H1 (cell line): Measurements from ENCODE around the gene RIMBP2. TPM values are rescaled to one million over a fixed set of nuclear protein-coding genes. Genes with fewer than 3 reads are reported as not detected.

Experiments used
- CTCF ChIA-PET: fragments of 300-600 bp; sonication (Branson Sonifier 250); formaldehyde crosslinking; loops from one replicate; lab custom pipeline; 2021; ENCODE audit not compliant: partially characterized antibody; lab: Charles Lee
- POLR2A ChIA-PET: fragments of 300-600 bp; sonication (Branson Sonifier 250); formaldehyde crosslinking; loops from one replicate; lab custom pipeline; 2021; ENCODE audit warnings: inconsistent platforms; ENCODE audit not compliant: partially characterized antibody; lab: Charles Lee
- DNase-seq, 2 experiments: peaks; one replicate each; pipeline versions ENCODE4 v3.0.0 to v3.0.0-alpha.2; 2010 to 2022; ENCODE audit warnings: low spot score in 2 of 2, low read depth in 1 of 2, mixed read lengths in 1 of 2
- FAIRE-seq: peaks from 2 replicates; lab custom pipeline; 2011; peaks lifted over from hg19 to GRCh38; lab: Jason Lieb, UNC
- H2AFZ ChIP-seq: 2 replicates; pipeline ENCODE4 v1.8.1; 2012; ENCODE audit warnings: low read length, inconsistent platforms
- H2AK5ac ChIP-seq: 2 replicates; pipeline ENCODE4 v1.6.1; 2013; ENCODE audit warnings: low read depth, low read length
- H2BK120ac ChIP-seq: replicated peaks from 2 replicates; pipeline ENCODE3; 2013; ENCODE audit warnings: low read depth, low read length, inconsistent platforms
- H2BK12ac ChIP-seq: 2 replicates; pipeline ENCODE4 v1.6.1; 2013; ENCODE audit warnings: low read depth, low read length
- H2BK15ac ChIP-seq: 2 replicates; pipeline ENCODE4 v1.6.1; 2013; ENCODE audit warnings: low read length
- H2BK20ac ChIP-seq: 2 replicates; pipeline ENCODE4 v1.6.1; 2013; ENCODE audit warnings: low read length
- H2BK5ac ChIP-seq: 2 replicates; pipeline ENCODE4 v1.6.1; 2013; ENCODE audit warnings: low read depth, low read length
- H3K14ac ChIP-seq: 2 replicates; pipeline ENCODE4 v1.6.1; 2013; ENCODE audit warnings: inconsistent platforms; ENCODE audit not compliant: insufficient read length
- H3K18ac ChIP-seq: 2 replicates; pipeline ENCODE4 v1.6.1; 2013; ENCODE audit warnings: low read length; ENCODE audit errors: extremely low read depth
- H3K23ac ChIP-seq: 2 replicates; pipeline ENCODE4 v1.6.1; 2013; ENCODE audit warnings: inconsistent platforms; ENCODE audit not compliant: insufficient read length
- H3K23me2 ChIP-seq: 2 replicates; pipeline ENCODE4 v1.6.1; 2013; ENCODE audit warnings: low read depth, low read length
- H3K27ac ChIP-seq: 2 replicates; pipeline ENCODE4 v1.6.1; 2011; ENCODE audit warnings: low read depth, low read length, inconsistent platforms
- H3K27me3 ChIP-seq, 4 experiments: replicated peaks in 1 of 4; 1 replicate in 1 of 4; 2 replicates in 3 of 4; pipeline versions ENCODE4 v1.6.1 to v1.8.1; 2011 to 2013; ENCODE audit warnings: low read length in 3 of 4, mild to moderate bottlenecking in 3 of 4, inconsistent platforms in 2 of 4, mixed read lengths in 2 of 4, moderate library complexity in 1 of 4; ENCODE audit not compliant: control insufficient read depth in 3 of 4, insufficient read depth in 3 of 4; ENCODE audit errors: extremely low read depth in 1 of 4
- H3K36me3 ChIP-seq, 4 experiments: 2 replicates each; pipeline versions ENCODE4 v1.6.1 to v1.8.1; 2011 to 2013; ENCODE audit warnings: mild to moderate bottlenecking in 4 of 4, low read length in 3 of 4, moderate library complexity in 2 of 4, control low read depth in 1 of 4, inconsistent platforms in 1 of 4; ENCODE audit not compliant: insufficient read depth in 4 of 4, control insufficient read depth in 2 of 4
- H3K4ac ChIP-seq: replicated peaks from 2 replicates; pipeline ENCODE3; 2013; ENCODE audit warnings: low read length, low read depth, mixed read lengths, inconsistent platforms; ENCODE audit not compliant: insufficient read length
- H3K4me1 ChIP-seq, 4 experiments: replicated peaks in 1 of 4; 1 replicate in 1 of 4; 2 replicates in 3 of 4; pipeline versions ENCODE4 v1.6.1 to v1.8.1; 2011 to 2013; ENCODE audit warnings: low read length in 3 of 4, inconsistent platforms in 2 of 4, mixed read lengths in 1 of 4; ENCODE audit not compliant: insufficient read depth in 4 of 4, control insufficient read depth in 3 of 4
- H3K4me2 ChIP-seq, 2 experiments: 2 replicates each; pipeline versions ENCODE4 v1.6.1 to v1.8.1; 2011 to 2013; ENCODE audit warnings: low read depth in 2 of 2, low read length in 2 of 2, control low read depth in 1 of 2, inconsistent platforms in 1 of 2, mild to moderate bottlenecking in 1 of 2; ENCODE audit not compliant: insufficient read depth in 1 of 2
- H3K4me3 ChIP-seq, 4 experiments: fragments of 200-600, 300-600 bp in 1 of 4; sonication (generic), shearing (Covaris generic), sonication (Bioruptor Twin) in 1 of 4; 2 replicates each; pipeline versions ENCODE4 v1.5.1 to v1.8.1; 2011 to 2016; ENCODE audit warnings: low read length in 4 of 4, low read depth in 3 of 4, control low read depth in 2 of 4, inconsistent platforms in 2 of 4, mild to moderate bottlenecking in 2 of 4, mixed read lengths in 1 of 4, moderate library complexity in 1 of 4; ENCODE audit not compliant: insufficient read depth in 2 of 4; ENCODE audit errors: extremely low read depth in 1 of 4
- H3K56ac ChIP-seq: replicated peaks from 2 replicates; pipeline ENCODE3; 2013; ENCODE audit warnings: low read depth, mild to moderate bottlenecking, mixed read lengths, low read length, inconsistent platforms; ENCODE audit not compliant: insufficient read length
- H3K79me1 ChIP-seq: 2 replicates; pipeline ENCODE4 v1.6.1; 2013; ENCODE audit warnings: low read depth, low read length, control low read depth
- H3K79me2 ChIP-seq, 2 experiments: 2 replicates each; pipeline versions ENCODE4 v1.6.1 to v1.8.1; 2012 to 2013; ENCODE audit warnings: low read length in 2 of 2, mild to moderate bottlenecking in 2 of 2, inconsistent platforms in 1 of 2; ENCODE audit not compliant: insufficient read depth in 2 of 2, control insufficient read depth in 1 of 2
- H3K9ac ChIP-seq, 4 experiments: replicated peaks in 1 of 4; 1 replicate in 1 of 4; 2 replicates in 3 of 4; pipeline versions ENCODE4 v1.6.1 to v1.8.1; 2011 to 2013; ENCODE audit warnings: low read depth in 3 of 4, low read length in 3 of 4, control low read depth in 2 of 4, mild to moderate bottlenecking in 2 of 4, moderate library complexity in 2 of 4, inconsistent platforms in 1 of 4; ENCODE audit errors: extremely low read depth in 1 of 4
- H3K9me3 ChIP-seq, 2 experiments: 2 replicates each; pipeline versions ENCODE4 v1.6.1 to v1.8.1; 2012 to 2013; ENCODE audit warnings: mild to moderate bottlenecking in 2 of 2, moderate library complexity in 2 of 2, control low read depth in 1 of 2, inconsistent platforms in 1 of 2, low read depth in 1 of 2, low read length in 1 of 2, mixed read lengths in 1 of 2; ENCODE audit not compliant: insufficient read depth in 2 of 2
- H4K20me1 ChIP-seq, 2 experiments: replicated peaks in 1 of 2; 2 replicates each; pipeline versions ENCODE3 to v1.8.1; 2011 to 2013; ENCODE audit warnings: inconsistent platforms in 2 of 2, low read length in 2 of 2, mild to moderate bottlenecking in 1 of 2; ENCODE audit not compliant: insufficient read depth in 2 of 2, control insufficient read depth in 1 of 2
- H4K5ac ChIP-seq: 2 replicates; pipeline ENCODE4 v1.6.1; 2013; ENCODE audit warnings: low read length, low read depth, mixed read lengths, inconsistent platforms; ENCODE audit not compliant: insufficient read length
- H4K8ac ChIP-seq: 2 replicates; pipeline ENCODE4 v1.8.0; 2013; ENCODE audit warnings: mild to moderate bottlenecking, moderate library complexity, low read length, inconsistent platforms; ENCODE audit not compliant: insufficient read depth; ENCODE audit errors: extremely low read depth
- H4K91ac ChIP-seq: replicated peaks from 2 replicates; pipeline ENCODE3; 2013; ENCODE audit warnings: low read length, mixed read lengths, inconsistent platforms; ENCODE audit not compliant: insufficient read length
- CBX5 ChIP-seq: fragments of 300-800, 300-1000 bp; sonication (generic); IDR thresholded peaks from 2 replicates; pipeline ENCODE4 v1.7.1; 2016; ENCODE audit warnings: antibody characterized with exemption, low read length, low read depth
- CHD1 ChIP-seq: IDR thresholded peaks from 2 replicates; pipeline ENCODE4 v1.6.1; 2012; ENCODE audit warnings: low read depth, low read length, improper control_type of control experiment
- GTF2F1 ChIP-seq: IDR thresholded peaks from 2 replicates; pipeline ENCODE4 v1.6.1; 2012; ENCODE audit warnings: low read depth, low read length, improper control_type of control experiment, borderline replicate concordance
- JUN ChIP-seq: IDR thresholded peaks from 2 replicates; pipeline ENCODE4 v1.6.1; 2011; ENCODE audit warnings: low read depth, mild to moderate bottlenecking, improper control_type of control experiment, low read length
- NANOG ChIP-seq: IDR thresholded peaks from 2 replicates; pipeline ENCODE4 v1.6.1; 2011; ENCODE audit warnings: low read length, low read depth, mild to moderate bottlenecking, inconsistent platforms; ENCODE audit not compliant: insufficient read depth, poor library complexity, severe bottlenecking
- PHF8 ChIP-seq: fragments of 200-600 bp; sonication (generic); conservative IDR thresholded peaks from 2 replicates; pipeline ENCODE4 v1.7.1; 2012; ENCODE audit warnings: low read depth, mild to moderate bottlenecking, inconsistent platforms, low read length, moderate library complexity
- POU5F1 ChIP-seq: IDR thresholded peaks from 2 replicates; pipeline ENCODE4 v1.6.1; 2011; ENCODE audit warnings: low read depth, mild to moderate bottlenecking, low read length, moderate library complexity
- SIX5 ChIP-seq: IDR thresholded peaks from 2 replicates; pipeline ENCODE4 v1.6.1; 2011; ENCODE audit warnings: mild to moderate bottlenecking, low read depth, low read length
- SRF ChIP-seq: IDR thresholded peaks from 2 replicates; pipeline ENCODE4 v1.6.1; 2011; ENCODE audit warnings: mild to moderate bottlenecking, low read depth, low read length, moderate library complexity
- TAF1 ChIP-seq: IDR thresholded peaks from 2 replicates; pipeline ENCODE4 v1.6.1; 2011; ENCODE audit warnings: mild to moderate bottlenecking, low read depth, low read length
- TAF7 ChIP-seq: optimal IDR thresholded peaks from 2 replicates; pipeline ENCODE3; 2011; ENCODE audit warnings: low read depth, mild to moderate bottlenecking, inconsistent platforms, low read length, moderate library complexity, borderline replicate concordance
- WGBS, 2 experiments: shearing (Covaris generic) in 1 of 2; methylation state at CpG; one replicate each; pipeline versions ENCODE4 v1.1.6 to v1.1.7; 2013 to 2015; ENCODE audit warnings: low lambda C conversion rate in 2 of 2, mixed read lengths in 2 of 2, inconsistent platforms in 1 of 2, low coverage in 1 of 2, missing lambda C conversion rate in 1 of 2; ENCODE audit not compliant: insufficient replicate concordance in 2 of 2, insufficient coverage in 1 of 2, insufficient read length in 1 of 2; ENCODE audit errors: extremely low coverage in 1 of 2, missing lambda C conversion rate in 1 of 2; 5-methylcytosine and 5-hydroxymethylcytosine counted together
- polyA plus RNA-seq, 7 experiments: library from polyadenylated mRNA; depleted of rRNA in 3 of 7; stranded (reverse) in 5 of 7; unstranded in 2 of 7; fragments of >200 nt in 5 of 7; fragments of 200-250 nt in 2 of 7; gene quantifications; 1 replicate in 5 of 7; 2 replicates in 1 of 7; 4 replicates in 1 of 7; pipeline versions ENCODE4 v1.2.1 to v1.2.3, GENCODE V29; 2011 to 2013; ENCODE audit warnings: missing spikeins in 2 of 7, mixed read lengths in 2 of 7
- total RNA-seq: library from RNA; stranded (reverse); fragmentation: NEBNext Ultra II Directional; extraction: Animal tissue kit (Norgen Biotek cat#: 25700); gene quantifications from 2 replicates; pipeline ENCODE4 v1.2.1, GENCODE V29; 2021

Gene RIMBP2
- total and polyA plus RNA-seq, 2 of the 8 experiments (the other 6 are each of a cell fraction or from before 2014, with no cell fraction given), result 0.18 to 0.65 TPM

- WGBS, 2 experiments, result 91% methylated on average over 20 of the region's 29 CpGs; no CpG with 5 or more reads in 1 of the 2 experiments
- Histone ChIP-seq H4K20me1 (peaks cover 4% of the 10 kb centered on the region in 2 experiments), H3K79me2 (no peaks in the 10 kb centered on the region), H3K14ac (no peak overlapping the region), H3K27ac (no peak overlapping the region), H4K5ac (no peak overlapping the region), H3K18ac (no peak overlapping the region), H2BK15ac (no peak overlapping the region), H3K23ac (no peak overlapping the region), H2BK12ac (no peak overlapping the region), H4K8ac (no peak overlapping the region), H2AK5ac (no peak overlapping the region), H4K91ac (no peak overlapping the region), H3K79me1 (no peaks in the 10 kb centered on the region), H3K23me2 (no peaks in the 10 kb centered on the region), H2BK120ac (no peak overlapping the region), H3K4ac (no peak overlapping the region), H3K27me3 (peaks cover 15 to 24% (median 21%) of the 10 kb centered on the region in 4 experiments), H3K56ac (no peak overlapping the region), H2BK20ac (no peak overlapping the region), H3K9me3 (no peaks in the 10 kb centered on the region), H3K9ac (no peak overlapping the region), H3K4me2 (no peak overlapping the region), H3K4me3 (no peak overlapping the region), H3K4me1 (peaks cover 0 to 14% (median 10%) of the 10 kb centered on the region in 4 experiments; a peak in 4 of 7 replicates), H2AFZ (no peak overlapping the region), H3K36me3 (no peaks in the 10 kb centered on the region), H2BK5ac (no peak overlapping the region)
- ChIA-PET CTCF (interaction anchor here (1.3 to 2.5 kb wide), 2 partner anchors 8 to 39 kb away, joined by 3 to 10 read pairs; no protein-coding TSS in a partner anchor), POLR2A (no interaction called here)
- FAIRE-seq, result no peak
- peak in 1 of 2 experiments; percentile 44 for DNase-seq
- no peak for TF ChIP-seq NANOG
- TF ChIP-seq JUN, result no peak
- TF ChIP-seq TAF1, result no peak
- TF ChIP-seq PHF8, result no peak
- TF ChIP-seq TAF7, result no peak
- no peak for TF ChIP-seq POU5F1
- TF ChIP-seq SRF, result no peak
- TF ChIP-seq CHD1, result no peak
- no peak for TF ChIP-seq CBX5
- no peak for TF ChIP-seq GTF2F1
- no peak for TF ChIP-seq SIX5
These were observed 6.7 kb downstream of the RIMBP2 start for GRCh38 chr12:130709151-130709970.
